Transverse colon (tissue), 4 donors: ENCODE measurements around the gene DCLRE1B.

Experiments
- CTCF ChIP-seq, 5 experiments: fragments of 200-600 bp in 3 of 5; fragments of 450-650 bp in 2 of 5; sonication (generic) in 3 of 5; IDR thresholded peaks; 1 replicate in 2 of 5; 2 replicates in 3 of 5; pipeline ENCODE4 v1.5.1; 2016 to 2017; ENCODE audit warnings: antibody characterized with exemption in 5 of 5, inconsistent platforms in 3 of 5, mild to moderate bottlenecking in 2 of 5, moderate library complexity in 1 of 5
- EP300 ChIP-seq: sonication (generic); formaldehyde crosslinking; IDR thresholded peaks from one replicate; pipeline ENCODE4 v1.6.1; 2017; ENCODE audit warnings: antibody characterized with exemption, low read depth
- POLR2A ChIP-seq: fragments of 450-650 bp; IDR thresholded peaks from one replicate; pipeline ENCODE4 v1.6.1; 2016; ENCODE audit warnings: antibody characterized with exemption, mild to moderate bottlenecking, moderate library complexity
- POLR2AphosphoS5 ChIP-seq, 3 donors: sonication (generic); formaldehyde crosslinking; IDR thresholded peaks; one replicate each; pipeline ENCODE4 v1.6.1; 2016; ENCODE audit warnings: antibody characterized with exemption in 3 of 3

- TF ChIP-seq POLR2A (no peak), CTCF (IDR thresholded peaks at IDR 0.05) (peak in 4 of 5 experiments; percentile 15 to 38 (median 22)), EP300 (no peak), POLR2AphosphoS5 (IDR thresholded peaks at IDR 0.05) (no peak)
Measured at GRCh38 chr1:113949007-113949406, 43.9 kb downstream of the DCLRE1B start.
